SK-N-SH (cell line): ENCODE measurements around the gene PGS1.

Experiments used
- CTCF ChIP-seq: fragments of 200-600 bp; sonication (generic); IDR thresholded peaks from 2 replicates; pipeline ENCODE4 v1.6.1; 2017; ENCODE audit warnings: antibody characterized with exemption, mild to moderate bottlenecking, moderate library complexity
- GATA2 ChIP-seq: sonication (generic); formaldehyde crosslinking; IDR thresholded peaks from 2 replicates; pipeline ENCODE4 v1.5.0; 2020; ENCODE audit warnings: mild to moderate bottlenecking, missing genetic modification reagents
- POLR2AphosphoS5 ChIP-seq: IDR thresholded peaks from 2 replicates; pipeline ENCODE4 v1.6.1; 2012; ENCODE audit warnings: low read depth, low read length
- RAD21 ChIP-seq: IDR thresholded peaks from 2 replicates; pipeline ENCODE4 v1.6.1; 2012; ENCODE audit warnings: mild to moderate bottlenecking, low read length

GRCh38 chr17:78390241-78391050 is 12.0 kb downstream of the PGS1 start:
- peak; percentile 41 for TF ChIP-seq CTCF
- TF ChIP-seq GATA2 (CRISPR knock-in tag) = no peak
- no peak for TF ChIP-seq RAD21
- peak; percentile 81 for TF ChIP-seq POLR2AphosphoS5
